PFSK-1 (cell line): ENCODE data around the gene PPIA.

Source experiments
- POLR2AphosphoS5 ChIP-seq: IDR thresholded peaks from 2 replicates; pipeline ENCODE4 v1.6.1; 2012; ENCODE audit warnings: low read depth, mild to moderate bottlenecking, control low read depth, low read length, moderate library complexity
- SIN3A ChIP-seq: IDR thresholded peaks from 2 replicates; pipeline ENCODE4 v1.6.1; 2012; ENCODE audit warnings: mild to moderate bottlenecking, low read length, moderate library complexity, borderline replicate concordance; ENCODE audit not compliant: insufficient read depth
- TAF1 ChIP-seq: IDR thresholded peaks from 2 replicates; pipeline ENCODE4 v1.6.1; 2012; ENCODE audit warnings: low read length, control low read depth, borderline replicate concordance; ENCODE audit not compliant: insufficient read depth
- TF ChIP-seq, protein P1 (sequence below), 2 experiments: IDR thresholded peaks; 2 replicates each; pipeline versions ENCODE4 v1.6.1 to v1.8.0; 2011 to 2012; ENCODE audit warnings: low read depth in 2 of 2, low read length in 2 of 2, control low read depth in 1 of 2, inconsistent platforms in 1 of 2, mild to moderate bottlenecking in 1 of 2, moderate library complexity in 1 of 2; ENCODE audit not compliant: insufficient read depth in 1 of 2

DNA sequence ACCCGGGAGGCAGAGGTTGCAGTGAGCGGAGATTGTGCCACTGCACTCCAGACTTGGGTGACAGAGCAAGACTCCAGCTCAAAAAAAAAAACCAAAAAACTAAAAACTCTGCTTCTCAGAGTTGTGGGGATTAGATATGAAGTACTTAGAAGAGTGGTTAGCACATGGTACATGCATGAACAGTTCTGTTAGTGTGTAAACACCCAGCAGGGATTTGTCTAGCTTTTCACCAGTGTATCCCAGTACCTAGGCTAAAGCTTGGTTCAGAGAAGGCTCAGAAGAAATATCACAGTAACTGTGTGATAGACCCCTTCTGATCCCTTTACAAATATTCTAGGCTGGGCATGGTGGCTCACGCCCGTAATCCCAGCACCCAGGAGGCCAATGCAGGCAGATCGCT is 9.5 kb downstream of the PPIA start:
- TF ChIP-seq POLR2AphosphoS5 (no peak), TAF1 (no peak), SIN3A (no peak)
- TF ChIP-seq, protein P1, sequence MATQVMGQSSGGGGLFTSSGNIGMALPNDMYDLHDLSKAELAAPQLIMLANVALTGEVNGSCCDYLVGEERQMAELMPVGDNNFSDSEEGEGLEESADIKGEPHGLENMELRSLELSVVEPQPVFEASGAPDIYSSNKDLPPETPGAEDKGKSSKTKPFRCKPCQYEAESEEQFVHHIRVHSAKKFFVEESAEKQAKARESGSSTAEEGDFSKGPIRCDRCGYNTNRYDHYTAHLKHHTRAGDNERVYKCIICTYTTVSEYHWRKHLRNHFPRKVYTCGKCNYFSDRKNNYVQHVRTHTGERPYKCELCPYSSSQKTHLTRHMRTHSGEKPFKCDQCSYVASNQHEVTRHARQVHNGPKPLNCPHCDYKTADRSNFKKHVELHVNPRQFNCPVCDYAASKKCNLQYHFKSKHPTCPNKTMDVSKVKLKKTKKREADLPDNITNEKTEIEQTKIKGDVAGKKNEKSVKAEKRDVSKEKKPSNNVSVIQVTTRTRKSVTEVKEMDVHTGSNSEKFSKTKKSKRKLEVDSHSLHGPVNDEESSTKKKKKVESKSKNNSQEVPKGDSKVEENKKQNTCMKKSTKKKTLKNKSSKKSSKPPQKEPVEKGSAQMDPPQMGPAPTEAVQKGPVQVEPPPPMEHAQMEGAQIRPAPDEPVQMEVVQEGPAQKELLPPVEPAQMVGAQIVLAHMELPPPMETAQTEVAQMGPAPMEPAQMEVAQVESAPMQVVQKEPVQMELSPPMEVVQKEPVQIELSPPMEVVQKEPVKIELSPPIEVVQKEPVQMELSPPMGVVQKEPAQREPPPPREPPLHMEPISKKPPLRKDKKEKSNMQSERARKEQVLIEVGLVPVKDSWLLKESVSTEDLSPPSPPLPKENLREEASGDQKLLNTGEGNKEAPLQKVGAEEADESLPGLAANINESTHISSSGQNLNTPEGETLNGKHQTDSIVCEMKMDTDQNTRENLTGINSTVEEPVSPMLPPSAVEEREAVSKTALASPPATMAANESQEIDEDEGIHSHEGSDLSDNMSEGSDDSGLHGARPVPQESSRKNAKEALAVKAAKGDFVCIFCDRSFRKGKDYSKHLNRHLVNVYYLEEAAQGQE (IDR thresholded peaks at IDR 0.05; ENCODE audit: insufficient read depth in 1 of 2, low read depth in 2 of 2, low read length in 2 of 2), result no peak
